ENCODE data around the gene PLEKHO2. TPM values are rescaled to one million over a fixed set of nuclear protein-coding genes. Genes with fewer than 3 reads are reported as not detected.

The PLEKHO2 gene
- total RNA-seq, 2 experiments from 2014 or later = 12.0 to 24.5 TPM

- peaks cover 30% of the 10 kb centered on the region; the same call in 1 of the 2 replicates for H3K79me2 ChIP-seq (ENCODE audit: insufficient read depth, low read depth, low read length)
- CTCF ChIA-PET (ENCODE audit: unreplicated experiment) = no interaction called here
- BruUV-seq (replicated peaks) = no TSS peak
- POLR2A ChIA-PET = interaction anchor here (0.5 to 0.7 kb wide), 2 partner anchors 15 to 177 kb away, joined by 3 to 4 read pairs; no protein-coding TSS in a partner anchor
- H3K4me3 ChIP-seq (ENCODE audit: low read depth, low read length, poor library complexity, severe bottlenecking) = no peak overlapping the region
- no peaks in the 10 kb centered on the region for H3K9me3 ChIP-seq (ENCODE audit: low read length)
- DNase-seq (ENCODE audit: low spot score) = no peak
- H2AFZ ChIP-seq (ENCODE audit: low read length) = no peak overlapping the region
- H3K9me2 ChIP-seq (ENCODE audit: insufficient read depth, low read length) = no peaks in the 10 kb centered on the region
- peaks cover 18% of the 10 kb centered on the region for H3K4me1 ChIP-seq (ENCODE audit: insufficient read depth, low read length, poor library complexity, severe bottlenecking)
- H4K20me1 ChIP-seq (ENCODE audit: insufficient read depth, low read length) = no peaks in the 10 kb centered on the region
- intact Hi-C loops (cut with micrococcal nuclease; ENCODE audit: unreplicated experiment) = loop anchor here (10.0 kb wide), 1 partner anchor 456 kb away; the partner anchor contains the start of gene PARP16
- no peak for TF ChIP-seq EZH2phosphoT487 (IDR thresholded peaks at IDR 0.05; ENCODE audit: borderline replicate concordance, low read depth, low read length)
- TF ChIP-seq, protein P1, sequence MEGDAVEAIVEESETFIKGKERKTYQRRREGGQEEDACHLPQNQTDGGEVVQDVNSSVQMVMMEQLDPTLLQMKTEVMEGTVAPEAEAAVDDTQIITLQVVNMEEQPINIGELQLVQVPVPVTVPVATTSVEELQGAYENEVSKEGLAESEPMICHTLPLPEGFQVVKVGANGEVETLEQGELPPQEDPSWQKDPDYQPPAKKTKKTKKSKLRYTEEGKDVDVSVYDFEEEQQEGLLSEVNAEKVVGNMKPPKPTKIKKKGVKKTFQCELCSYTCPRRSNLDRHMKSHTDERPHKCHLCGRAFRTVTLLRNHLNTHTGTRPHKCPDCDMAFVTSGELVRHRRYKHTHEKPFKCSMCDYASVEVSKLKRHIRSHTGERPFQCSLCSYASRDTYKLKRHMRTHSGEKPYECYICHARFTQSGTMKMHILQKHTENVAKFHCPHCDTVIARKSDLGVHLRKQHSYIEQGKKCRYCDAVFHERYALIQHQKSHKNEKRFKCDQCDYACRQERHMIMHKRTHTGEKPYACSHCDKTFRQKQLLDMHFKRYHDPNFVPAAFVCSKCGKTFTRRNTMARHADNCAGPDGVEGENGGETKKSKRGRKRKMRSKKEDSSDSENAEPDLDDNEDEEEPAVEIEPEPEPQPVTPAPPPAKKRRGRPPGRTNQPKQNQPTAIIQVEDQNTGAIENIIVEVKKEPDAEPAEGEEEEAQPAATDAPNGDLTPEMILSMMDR (conservative IDR thresholded peaks at IDR 0.05; ENCODE audit: low read length) = no peak
- 0 out of 2 replicates have a peak overlapping the region, but pooled peaks have one; percentile 11 for H3K4me2 ChIP-seq (ENCODE audit: low read length)
- H3K36me3 ChIP-seq (ENCODE audit: insufficient read depth, low read length) = no peaks in the 10 kb centered on the region
- no peak overlapping the region for H3K27ac ChIP-seq (ENCODE audit: low read depth, low read length, poor library complexity, severe bottlenecking)
Observed at GRCh38 chr15:64828985-64829384, 12.7 kb upstream of the PLEKHO2 start.

DNA sequence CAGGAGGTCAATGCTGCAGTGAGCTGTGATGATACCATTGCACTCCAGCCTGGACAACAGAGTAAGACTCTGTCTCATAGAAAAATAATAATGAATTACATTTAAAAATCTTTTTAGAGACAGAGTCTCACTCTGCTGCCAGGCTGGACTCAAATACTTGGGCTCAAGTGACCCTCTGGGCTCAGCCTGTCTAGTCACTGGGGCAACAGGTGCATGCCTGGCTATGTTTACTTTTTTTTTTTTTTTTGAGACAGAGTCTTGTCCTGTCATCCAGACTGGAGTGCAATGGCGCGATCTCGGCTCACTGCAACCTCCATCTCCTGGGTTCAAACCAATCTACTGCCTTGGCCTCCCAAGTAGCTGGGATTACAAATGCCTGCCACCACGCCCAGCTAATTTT is 8.0 kb upstream of the PLEKHO2 start:
- Histone ChIP-seq H3K4me2 (ENCODE audit: low read length) (no peak overlapping the region), H3K4me3 (ENCODE audit: low read depth, low read length, poor library complexity, severe bottlenecking) (no peak overlapping the region), H3K4me1 (ENCODE audit: insufficient read depth, low read length, poor library complexity, severe bottlenecking) (peaks cover 25% of the 10 kb centered on the region), H3K9me3 (ENCODE audit: low read length) (no peaks in the 10 kb centered on the region), H4K20me1 (ENCODE audit: insufficient read depth, low read length) (no peaks in the 10 kb centered on the region), H2AFZ (ENCODE audit: low read length) (no peak overlapping the region), H3K9me2 (ENCODE audit: insufficient read depth, low read length) (no peaks in the 10 kb centered on the region), H3K27ac (ENCODE audit: low read depth, low read length, poor library complexity, severe bottlenecking) (no peak overlapping the region), H3K36me3 (ENCODE audit: insufficient read depth, low read length) (no peaks in the 10 kb centered on the region), H3K79me2 (ENCODE audit: insufficient read depth, low read depth, low read length) (no peaks in the 10 kb centered on the region)
- TF ChIP-seq, protein P1 (conservative IDR thresholded peaks at IDR 0.05; ENCODE audit: low read length) = no peak
- TF ChIP-seq EZH2phosphoT487 (IDR thresholded peaks at IDR 0.05; ENCODE audit: borderline replicate concordance, low read depth, low read length) = no peak
- CTCF ChIA-PET (ENCODE audit: unreplicated experiment) = interaction anchor here (0.6 kb wide), 1 partner anchor 61 kb away, joined by 3 read pairs; no protein-coding TSS in a partner anchor
- BruUV-seq (replicated peaks) = no TSS peak
- POLR2A ChIA-PET = interaction anchor here (0.6 to 1.0 kb wide), 3 partner anchors 32 to 75 kb away, joined by 3 to 8 read pairs (median 5); no protein-coding TSS in a partner anchor
- no peak for DNase-seq (ENCODE audit: low spot score)
- intact Hi-C loops (cut with micrococcal nuclease; ENCODE audit: unreplicated experiment) = no loop called here

- no peaks in the 10 kb centered on the region for H3K9me2 ChIP-seq (ENCODE audit: insufficient read depth, low read length)
- POLR2A ChIA-PET = interaction anchor here (1.2 to 1.5 kb wide), 3 partner anchors 10 to 59 kb away, joined by 3 to 6 read pairs (median 5); partner anchors contain the start of gene PIF1
- CTCF ChIA-PET (ENCODE audit: unreplicated experiment) = no interaction called here
- H3K4me3 ChIP-seq (ENCODE audit: low read depth, low read length, poor library complexity, severe bottlenecking) = no peak overlapping the region
- H3K9me3 ChIP-seq (ENCODE audit: low read length) = no peaks in the 10 kb centered on the region
- H2AFZ ChIP-seq (ENCODE audit: low read length) = peak overlapping the region; percentile 43
- no peaks in the 10 kb centered on the region for H3K36me3 ChIP-seq (ENCODE audit: insufficient read depth, low read length)
- TF ChIP-seq EZH2phosphoT487 (IDR thresholded peaks at IDR 0.05; ENCODE audit: borderline replicate concordance, low read depth, low read length) = no peak
- TF ChIP-seq, protein P1 (conservative IDR thresholded peaks at IDR 0.05; ENCODE audit: low read length) = no peak; the same call in 1 of the 2 replicates
- peaks cover 36% of the 10 kb centered on the region for H3K4me1 ChIP-seq (ENCODE audit: insufficient read depth, low read length, poor library complexity, severe bottlenecking)
- intact Hi-C loops (cut with micrococcal nuclease; ENCODE audit: unreplicated experiment) = no loop called here
- H3K4me2 ChIP-seq (ENCODE audit: low read length) = peak overlapping the region; percentile 10; the same call in 1 of the 2 replicates
- no TSS peak for BruUV-seq (replicated peaks)
- peak overlapping the region; percentile 11 for H3K27ac ChIP-seq (ENCODE audit: low read depth, low read length, poor library complexity, severe bottlenecking)
- H3K79me2 ChIP-seq (ENCODE audit: insufficient read depth, low read depth, low read length) = no peaks in the 10 kb centered on the region
- H4K20me1 ChIP-seq (ENCODE audit: insufficient read depth, low read length) = no peaks in the 10 kb centered on the region
- no peak for DNase-seq (ENCODE audit: low spot score)
Observed at GRCh38 chr15:64836023-64836536, 5.6 kb upstream of the PLEKHO2 start.
